Stomach smooth muscle (tissue), 2 donors: ENCODE results near the gene TROAP.

Experiments used
- H3K27ac ChIP-seq: one replicate; pipeline ENCODE4 v1.7.0; 2013; ENCODE audit warnings: mild to moderate bottlenecking, low read length, inconsistent platforms
- H3K27me3 ChIP-seq, 2 donors: one replicate each; pipeline ENCODE4 v1.7.0; 2013; ENCODE audit warnings: low read length in 2 of 2; ENCODE audit not compliant: insufficient read depth in 2 of 2, control insufficient read depth in 1 of 2
- H3K36me3 ChIP-seq, 2 donors: one replicate each; pipeline ENCODE4 v1.7.0; 2013; ENCODE audit warnings: low read length in 2 of 2; ENCODE audit not compliant: control insufficient read depth in 2 of 2, insufficient read depth in 2 of 2
- H3K4me1 ChIP-seq: one replicate; pipeline ENCODE4 v1.7.0; 2013; ENCODE audit warnings: low read length; ENCODE audit not compliant: control insufficient read depth, insufficient read depth
- H3K4me3 ChIP-seq, 2 donors: one replicate each; pipeline ENCODE4 v1.7.0; 2013; ENCODE audit warnings: low read length in 2 of 2
- H3K9ac ChIP-seq, 2 donors: one replicate each; pipeline ENCODE4 v1.7.0; 2013; ENCODE audit warnings: low read length in 2 of 2, mild to moderate bottlenecking in 1 of 2
- H3K9me3 ChIP-seq, 2 donors: one replicate each; pipeline ENCODE4 v1.7.0; 2013; ENCODE audit warnings: low read length in 2 of 2; ENCODE audit not compliant: control insufficient read depth in 2 of 2
- donor health status: healthy.
- donor health status: Pancreatic carcinoma.

The TROAP gene

DNA sequence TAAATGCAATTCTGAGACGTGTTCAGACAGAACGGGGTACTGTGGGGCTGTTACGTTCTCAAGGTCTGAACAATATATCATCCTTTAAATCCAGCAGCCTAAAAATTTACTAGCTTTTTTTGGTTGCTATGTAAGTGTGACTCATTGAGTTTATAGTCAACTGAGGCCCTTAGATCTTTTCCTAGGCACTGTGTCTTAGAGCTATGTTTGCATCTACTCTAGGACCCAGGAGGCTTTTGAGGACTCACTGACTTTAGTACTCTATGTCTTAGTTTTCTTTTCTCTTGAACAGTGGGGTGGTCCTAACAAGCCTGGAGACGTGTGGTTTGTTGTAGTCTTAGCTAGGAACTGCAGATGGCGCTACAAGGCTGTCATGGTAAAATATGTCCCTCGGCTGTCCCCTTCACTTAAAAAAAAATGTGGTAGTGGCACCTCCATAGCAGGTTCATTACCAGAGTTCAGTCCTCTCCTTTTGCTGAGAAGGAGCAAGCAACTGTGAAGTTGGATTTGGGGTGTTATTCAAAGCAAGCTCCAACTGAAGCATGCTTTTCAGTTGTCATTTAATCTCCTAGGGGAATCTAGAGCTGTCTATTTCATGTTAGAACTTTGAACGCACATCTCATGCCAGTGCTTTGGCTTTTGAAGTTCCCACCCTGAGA, 35.6 kb downstream of the TROAP start:
- H3K27ac ChIP-seq: no peak overlapping the region
- H3K4me1 ChIP-seq: no peaks in the 10 kb centered on the region
- no peak overlapping the region for H3K4me3 ChIP-seq
- no peaks in the 10 kb centered on the region for H3K36me3 ChIP-seq
- no peak overlapping the region for H3K9ac ChIP-seq
- H3K9me3 ChIP-seq: no peaks in the 10 kb centered on the region
- H3K27me3 ChIP-seq: no peaks in the 10 kb centered on the region

DNA sequence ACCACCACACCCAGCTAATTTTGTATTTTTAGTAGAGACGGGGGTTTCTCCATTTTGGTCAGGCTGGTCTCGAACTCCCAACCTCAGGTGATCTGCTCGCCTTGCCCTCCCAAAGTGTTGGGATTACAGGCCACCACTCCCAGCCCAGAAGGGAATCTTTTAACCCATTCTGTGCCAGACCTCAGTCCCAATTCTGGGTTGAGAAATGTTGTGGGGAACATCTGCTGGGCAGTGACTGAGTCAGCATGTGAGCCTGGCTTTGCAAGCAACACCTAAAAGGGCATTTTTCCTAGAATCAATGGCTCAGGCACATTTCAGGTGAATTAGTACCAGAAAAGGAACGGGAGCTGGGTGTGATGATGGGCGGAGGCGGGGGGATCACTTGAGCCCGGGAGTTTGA, 36.6 kb downstream of the TROAP start:
- H3K4me1 ChIP-seq: no peaks in the 10 kb centered on the region
- H3K36me3 ChIP-seq: no peaks in the 10 kb centered on the region
- H3K27me3 ChIP-seq: no peaks in the 10 kb centered on the region
- H3K9me3 ChIP-seq: no peaks in the 10 kb centered on the region
- H3K4me3 ChIP-seq: no peak overlapping the region
- no peak overlapping the region for H3K9ac ChIP-seq
- no peak overlapping the region for H3K27ac ChIP-seq

DNA sequence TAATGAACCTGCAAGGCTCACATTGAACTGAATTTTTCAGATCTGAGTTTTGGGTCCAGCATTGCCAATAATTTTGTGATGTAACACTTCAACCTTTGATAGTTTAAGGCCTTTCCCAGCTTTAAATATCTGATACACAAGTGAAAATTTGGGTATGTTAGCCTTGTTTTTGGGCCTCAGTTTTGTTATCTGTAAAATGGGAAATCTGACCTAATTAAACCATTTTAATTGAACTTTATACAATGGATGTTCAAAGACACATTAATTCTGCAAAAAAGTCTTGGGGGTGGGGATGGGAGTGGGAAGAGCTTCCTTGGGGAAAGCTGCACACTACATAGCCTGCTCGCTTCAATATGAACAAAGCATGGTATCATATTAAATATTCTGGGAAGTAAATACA, 39.0 kb downstream of the TROAP start:
- Histone ChIP-seq H3K27ac (no peak overlapping the region), H3K9ac (no peak overlapping the region)

DNA sequence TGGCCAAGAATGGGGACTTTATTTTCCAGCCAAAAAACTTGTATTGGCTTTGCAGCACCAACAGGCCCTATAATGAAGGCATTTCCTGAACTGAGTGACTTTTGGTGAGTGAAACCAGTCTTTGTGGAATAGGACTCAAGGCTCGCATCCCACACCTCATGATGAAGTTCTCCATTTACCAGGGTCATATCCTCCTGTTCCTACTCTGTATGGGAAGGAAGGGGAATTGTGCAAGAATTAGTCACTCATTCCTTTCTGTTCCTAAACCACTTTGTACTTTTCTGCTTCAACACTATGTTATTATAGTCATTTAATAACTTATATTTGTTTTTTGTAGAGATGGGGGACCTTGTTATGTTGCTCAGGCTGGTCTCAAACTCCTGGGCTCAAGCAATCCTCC, 41.9 kb downstream of the TROAP start:
- Histone ChIP-seq H3K27me3 (no peaks in the 10 kb centered on the region), H3K27ac (no peak overlapping the region), H3K36me3 (no peaks in the 10 kb centered on the region), H3K4me1 (peaks cover 5% of the 10 kb centered on the region), H3K9ac (no peak overlapping the region), H3K4me3 (no peak overlapping the region), H3K9me3 (no peaks in the 10 kb centered on the region)

More for the DNA sequence above, 39.0 kb downstream of the TROAP start:
- Histone ChIP-seq H3K27me3 (no peaks in the 10 kb centered on the region), H3K4me3 (no peak overlapping the region), H3K4me1 (peaks cover 5% of the 10 kb centered on the region), H3K9me3 (no peaks in the 10 kb centered on the region), H3K36me3 (no peaks in the 10 kb centered on the region)

DNA sequence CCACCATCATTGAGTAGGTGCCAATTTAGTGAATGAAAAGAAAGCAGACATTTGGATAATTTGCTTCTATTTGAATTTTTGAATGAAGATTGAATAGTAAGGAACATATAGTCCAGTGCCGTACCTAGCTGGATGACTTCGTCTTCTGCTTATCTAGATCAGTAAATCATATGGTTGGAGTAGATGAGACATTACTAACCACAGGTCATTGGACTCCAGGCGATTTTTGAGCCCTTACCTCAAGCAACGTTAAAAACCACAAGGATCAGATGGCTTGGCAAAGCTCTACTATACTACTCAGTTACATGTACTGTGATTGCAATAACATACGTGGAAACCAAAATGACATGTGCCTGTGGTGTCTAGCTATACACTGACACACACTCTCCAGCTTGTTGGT, 42.5 kb downstream of the TROAP start:
- H3K9ac ChIP-seq: no peak overlapping the region
- H3K27me3 ChIP-seq: no peaks in the 10 kb centered on the region
- peaks cover 5% of the 10 kb centered on the region for H3K4me1 ChIP-seq
- H3K4me3 ChIP-seq: no peak overlapping the region
- no peaks in the 10 kb centered on the region for H3K36me3 ChIP-seq
- no peak overlapping the region for H3K27ac ChIP-seq
- H3K9me3 ChIP-seq: no peaks in the 10 kb centered on the region

DNA sequence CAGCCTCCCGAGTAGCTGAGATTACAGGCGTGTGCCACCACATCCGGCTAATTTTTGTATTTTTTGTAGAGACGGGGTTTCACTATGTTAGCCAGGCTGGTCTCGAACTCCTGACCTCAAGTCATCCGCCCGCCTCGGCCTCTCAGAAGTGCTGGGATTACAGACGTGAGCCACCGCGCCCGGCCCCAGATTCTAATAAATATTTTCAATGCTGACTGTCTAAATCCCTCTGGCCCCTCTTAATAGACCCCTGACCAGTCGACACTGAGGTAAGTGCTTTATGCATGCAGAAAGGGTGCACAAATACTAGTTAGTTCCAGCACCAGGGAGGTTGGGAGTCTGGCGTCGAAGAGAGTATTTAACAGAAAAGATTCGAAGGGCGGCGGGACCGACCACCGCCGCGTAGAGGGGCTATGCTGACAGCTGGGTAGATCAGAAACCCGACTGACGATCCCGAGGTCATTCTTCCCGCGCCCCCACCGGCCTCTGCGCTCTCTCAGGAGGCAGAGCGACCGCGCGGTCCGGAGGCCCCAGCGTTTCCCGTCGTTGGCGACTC, 43.1 kb downstream of the TROAP start:
- Histone ChIP-seq H3K4me3 (peak overlapping the region; percentile 85 to 89), H3K27ac (peak overlapping the region; percentile 81), H3K27me3 (no peaks in the 10 kb centered on the region), H3K4me1 (peaks cover 5% of the 10 kb centered on the region), H3K9me3 (no peaks in the 10 kb centered on the region), H3K9ac (peak overlapping the region; percentile 87 to 91), H3K36me3 (no peaks in the 10 kb centered on the region)

DNA sequence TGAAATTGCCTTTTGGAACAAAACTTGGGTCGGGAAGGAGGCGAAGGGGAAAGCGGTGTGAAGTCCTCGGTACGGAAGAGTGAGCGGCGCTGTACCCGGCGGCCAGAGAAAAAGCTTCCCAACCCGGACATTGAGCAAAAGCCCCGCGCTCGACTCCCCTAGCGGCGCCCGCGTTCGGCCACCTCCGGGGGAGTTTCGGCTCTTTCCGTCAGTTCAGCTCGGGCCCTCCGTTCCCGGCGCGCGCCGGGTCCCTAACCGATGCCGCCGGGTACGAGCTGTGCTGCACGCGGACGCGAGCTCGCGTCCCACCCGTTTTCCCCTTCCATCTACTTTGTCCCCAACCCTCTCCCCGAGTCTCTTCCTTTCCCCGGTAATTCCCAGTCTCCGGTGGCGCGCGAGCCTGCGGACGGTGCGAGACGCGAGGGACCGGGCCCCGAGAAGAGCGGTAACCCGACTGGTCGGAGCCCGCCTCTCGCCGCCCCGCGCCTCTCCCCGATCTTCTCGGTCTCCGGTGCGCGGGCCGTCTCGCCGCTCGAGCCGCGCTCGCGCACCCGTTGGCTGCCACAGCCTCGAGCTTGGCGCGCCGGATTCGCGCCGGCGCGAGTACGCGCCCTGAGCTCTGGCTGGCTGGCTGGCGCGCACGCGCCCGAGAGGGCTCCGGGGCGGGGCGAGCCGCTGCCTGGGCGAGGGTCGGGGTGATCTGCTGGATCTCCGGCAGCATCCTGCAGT, 43.8 kb downstream of the TROAP start:
- H3K27ac ChIP-seq: peak overlapping the region; percentile 81
- H3K27me3 ChIP-seq: no peaks in the 10 kb centered on the region
- H3K9ac ChIP-seq: peak overlapping the region; percentile 87 to 91
- H3K4me1 ChIP-seq: peaks cover 5% of the 10 kb centered on the region
- peak overlapping the region; percentile 85 to 89 for H3K4me3 ChIP-seq
- H3K9me3 ChIP-seq: no peaks in the 10 kb centered on the region
- H3K36me3 ChIP-seq: no peaks in the 10 kb centered on the region

DNA sequence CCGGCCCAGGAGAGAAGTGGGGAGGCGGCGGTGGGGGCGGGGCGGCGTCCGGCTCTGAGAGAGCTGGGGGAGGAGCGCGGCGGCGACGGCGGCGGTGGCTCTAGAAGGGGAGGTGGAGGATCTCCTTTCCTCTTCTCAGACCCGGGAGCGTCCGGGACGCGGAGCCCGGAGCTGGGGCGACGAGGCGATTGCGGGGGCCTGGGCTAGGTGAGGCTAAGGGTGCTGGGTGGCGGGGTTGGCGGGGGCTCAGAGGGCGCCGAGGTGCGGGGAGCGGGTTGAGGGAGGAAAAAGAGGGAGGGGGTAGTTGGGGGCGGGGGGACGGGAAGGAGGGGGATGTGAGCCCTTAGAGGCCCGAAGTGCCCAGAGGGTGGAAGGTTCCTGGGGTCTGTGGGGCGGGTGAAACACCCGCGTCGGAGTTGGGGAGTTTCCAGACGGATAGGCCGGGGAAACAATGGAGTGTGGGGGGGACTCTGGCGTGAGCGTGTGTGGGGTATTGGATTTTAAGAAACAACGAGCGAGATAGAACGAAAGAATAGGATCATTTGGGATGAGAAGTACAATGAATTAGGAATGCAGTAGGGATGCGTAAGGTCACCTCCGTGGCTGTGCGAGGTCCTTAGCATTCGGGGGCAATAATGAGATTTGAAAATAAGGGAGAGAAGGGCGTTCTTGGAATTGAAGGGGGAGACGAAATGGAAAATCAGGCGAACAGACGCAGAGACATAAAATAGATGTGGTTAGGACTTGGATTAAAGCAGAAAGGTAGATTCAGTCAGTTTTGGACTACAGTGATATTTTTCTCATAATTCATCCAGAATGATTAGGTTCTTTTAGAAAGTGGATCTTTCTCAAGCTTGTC, 44.6 kb downstream of the TROAP start, which contains the start of gene SPATS2:
Gene SPATS2, plus strand, starts transcription at position 82 of the 859 bp plus-strand sequence. CDS start 93,551 bp downstream, outside the sequence.
- H3K4me3 ChIP-seq: peak within 1 kb of the TSS; percentile 85 to 89
- no peaks in the 10 kb centered on the region for H3K27me3 ChIP-seq
- peaks cover 5% of the 10 kb centered on the region for H3K4me1 ChIP-seq
- peak within 1 kb of the TSS; percentile 81 for H3K27ac ChIP-seq
- no peaks in the 10 kb centered on the region for H3K9me3 ChIP-seq
- H3K36me3 ChIP-seq: no peaks in the 10 kb centered on the region
- H3K9ac ChIP-seq: peak within 1 kb of the TSS; percentile 87 to 91

DNA sequence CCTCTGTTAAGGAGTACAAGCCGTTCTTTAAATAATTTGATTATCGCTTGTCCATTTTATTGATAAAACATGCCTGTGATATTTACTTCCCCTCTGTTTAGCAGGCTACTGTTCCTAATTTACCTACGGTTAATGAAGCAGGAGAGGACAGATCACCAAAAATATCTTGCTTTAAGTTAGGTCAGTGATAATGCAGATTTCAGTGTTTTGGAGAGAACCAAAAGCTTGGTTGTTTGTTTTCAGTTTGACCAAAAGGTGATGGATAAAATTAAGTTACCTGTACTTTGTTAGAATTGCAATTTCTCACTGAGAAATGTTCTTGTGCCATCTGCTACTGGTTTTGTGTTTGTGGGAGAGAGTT, 45.2 kb downstream of the TROAP start:
- Histone ChIP-seq H3K27me3 (no peaks in the 10 kb centered on the region), H3K9me3 (no peaks in the 10 kb centered on the region), H3K4me3 (peak overlapping the region; percentile 85 to 86), H3K27ac (no peak overlapping the region), H3K4me1 (peaks cover 5% of the 10 kb centered on the region), H3K9ac (peak overlapping the region in 1 of 2 donors; percentile 91), H3K36me3 (no peaks in the 10 kb centered on the region)

DNA sequence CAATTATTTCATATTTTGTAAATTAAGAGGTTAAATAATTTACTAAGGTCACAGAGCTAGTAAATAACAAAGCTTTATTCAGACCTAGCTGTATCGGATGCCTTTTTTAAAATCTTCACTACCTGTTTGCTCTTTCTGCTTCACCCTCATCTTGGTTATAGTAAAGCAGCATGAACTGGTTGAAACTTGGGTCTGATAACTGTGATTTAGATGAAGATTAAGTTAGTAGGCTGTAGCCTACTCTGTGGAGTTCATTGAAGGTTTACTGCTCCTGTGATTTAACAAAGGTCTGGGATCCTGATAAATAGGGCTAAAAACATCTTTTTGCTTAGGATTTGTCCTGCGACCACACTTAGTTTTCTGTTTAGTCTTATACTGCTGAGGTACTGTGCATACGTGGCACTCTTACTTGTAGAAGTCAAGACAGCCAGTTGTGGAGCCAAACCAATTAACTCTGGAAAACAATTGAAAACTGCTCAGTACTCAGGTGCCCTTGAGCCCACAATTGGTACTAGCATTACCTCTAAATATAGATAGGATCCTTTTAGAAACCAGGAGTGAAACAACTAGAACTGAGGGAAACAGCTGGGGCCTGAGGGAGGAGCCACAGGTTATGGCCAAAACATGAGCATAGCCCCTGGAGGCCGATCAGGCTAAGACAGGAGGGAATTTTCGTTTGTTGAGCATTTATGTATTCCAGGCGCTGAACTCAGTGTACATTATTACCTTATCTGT, 46.5 kb downstream of the TROAP start:
- H3K27me3 ChIP-seq: no peaks in the 10 kb centered on the region
- no peak overlapping the region for H3K27ac ChIP-seq
- H3K9ac ChIP-seq: no peak overlapping the region
- H3K4me1 ChIP-seq: peaks cover 5% of the 10 kb centered on the region
- H3K4me3 ChIP-seq: no peak overlapping the region
- H3K9me3 ChIP-seq: no peaks in the 10 kb centered on the region
- H3K36me3 ChIP-seq: no peaks in the 10 kb centered on the region
